HepG2 (cell line): ENCODE measurements around the gene TSACC. TPM values are rescaled to one million over a fixed set of nuclear protein-coding genes. Genes with fewer than 3 reads are reported as not detected.

Experiments
- ASH2L ChIP-seq: fragments of 300-600, 200-600 bp; sonication (generic); IDR thresholded peaks from 2 replicates; pipeline ENCODE4 v1.7.0; 2017; ENCODE audit warnings: low read depth, mild to moderate bottlenecking, moderate library complexity, mixed read lengths, low read length; ENCODE audit not compliant: insufficient read length
- BRCA1 ChIP-seq: sonication (generic); formaldehyde crosslinking; IDR thresholded peaks from 2 replicates; pipeline ENCODE4 v1.4.0; 2020; ENCODE audit warnings: missing genetic modification reagents
- E2F1 ChIP-seq: sonication (generic); formaldehyde crosslinking; IDR thresholded peaks from 2 replicates; pipeline ENCODE4 v1.5.0; 2020; ENCODE audit warnings: missing genetic modification reagents
- MAZ ChIP-seq, 2 experiments: sonication (generic) in 1 of 2; formaldehyde crosslinking in 1 of 2; IDR thresholded peaks; 2 replicates each; pipeline versions ENCODE4 v1.5.0 to v1.6.1; 2012 to 2020; ENCODE audit warnings: low read depth in 2 of 2, mild to moderate bottlenecking in 2 of 2, borderline replicate concordance in 1 of 2, improper control_type of control experiment in 1 of 2, low read length in 1 of 2, missing genetic modification reagents in 1 of 2, moderate library complexity in 1 of 2
- NR2F6 ChIP-seq, 2 experiments: IDR thresholded peaks; 2 replicates each; pipeline ENCODE4 v1.6.1; 2016; ENCODE audit warnings: antibody characterized with exemption in 1 of 2, mild to moderate bottlenecking in 1 of 2
- POGZ ChIP-seq: sonication (generic); formaldehyde crosslinking; IDR thresholded peaks from 2 replicates; pipeline ENCODE4 v1.4.0; 2020; ENCODE audit warnings: mild to moderate bottlenecking, missing genetic modification reagents
- REST ChIP-seq, 2 experiments: IDR thresholded peaks; 2 replicates each; pipeline ENCODE4 v1.6.1; 2011 to 2012; ENCODE audit warnings: low read length in 2 of 2, borderline replicate concordance in 1 of 2, low read depth in 1 of 2, mild to moderate bottlenecking in 1 of 2, moderate library complexity in 1 of 2
- RFXAP ChIP-seq: sonication (generic); formaldehyde crosslinking; IDR thresholded peaks from 2 replicates; pipeline ENCODE4 v1.4.0; 2020; ENCODE audit warnings: missing genetic modification reagents, borderline replicate concordance
- RNF2 ChIP-seq: fragments of 450-650 bp; conservative IDR thresholded peaks from 2 replicates; pipeline ENCODE4 v1.6.1; 2016; ENCODE audit warnings: low read depth
- TEAD3 ChIP-seq: optimal IDR thresholded peaks from 2 replicates; pipeline ENCODE3; 2016; ENCODE audit warnings: borderline replicate concordance
- TFAP4 ChIP-seq: sonication (generic); IDR thresholded peaks from 2 replicates; pipeline ENCODE4 v1.6.1; 2016; ENCODE audit warnings: low read depth, borderline replicate concordance
- ZBTB7B ChIP-seq: sonication (generic); formaldehyde crosslinking; IDR thresholded peaks from 2 replicates; pipeline ENCODE4 v1.4.0; 2020; ENCODE audit warnings: missing genetic modification reagents
- ZFX ChIP-seq: sonication (generic); formaldehyde crosslinking; IDR thresholded peaks from 2 replicates; pipeline ENCODE4 v1.4.0; 2020; ENCODE audit warnings: mild to moderate bottlenecking, low read depth, missing genetic modification reagents, moderate library complexity
- ZNF280D ChIP-seq: sonication (generic); formaldehyde crosslinking; IDR thresholded peaks from 2 replicates; pipeline ENCODE4 v1.5.1; 2020; ENCODE audit warnings: mild to moderate bottlenecking, missing genetic modification reagents
- ZNF343 ChIP-seq: sonication (generic); formaldehyde crosslinking; IDR thresholded peaks from 2 replicates; pipeline ENCODE4 v1.4.0; 2020; ENCODE audit warnings: mild to moderate bottlenecking, missing genetic modification reagents
- ZNF383 ChIP-seq: sonication (generic); formaldehyde crosslinking; IDR thresholded peaks from 2 replicates; pipeline ENCODE4 v1.4.0; 2020; ENCODE audit warnings: missing genetic modification reagents, mild to moderate bottlenecking, borderline replicate concordance
- ZNF543 ChIP-seq: sonication (generic); formaldehyde crosslinking; IDR thresholded peaks from 2 replicates; pipeline ENCODE4 v1.4.0; 2020; ENCODE audit warnings: mild to moderate bottlenecking, missing genetic modification reagents
- ZNF550 ChIP-seq: sonication (generic); formaldehyde crosslinking; IDR thresholded peaks from 2 replicates; pipeline ENCODE4 v1.4.0; 2020; ENCODE audit warnings: mild to moderate bottlenecking, missing genetic modification reagents, borderline replicate concordance
- ZNF660 ChIP-seq: sonication (generic); formaldehyde crosslinking; IDR thresholded peaks from 2 replicates; pipeline ENCODE4 v1.5.1; 2020; ENCODE audit warnings: mild to moderate bottlenecking, low read depth, missing genetic modification reagents, borderline replicate concordance
- polyA plus RNA-seq, 8 experiments: library from polyadenylated mRNA; depleted of rRNA in 3 of 8; stranded (reverse) in 7 of 8; unstranded in 1 of 8; fragments of >200 nt; fragmentation: Illumina TruSeq in 4 of 8; extraction: Trizol in 4 of 8; gene quantifications; 2 replicates each; pipeline versions ENCODE4 v1.2.1 to v1.2.3, GENCODE V29; 2011 to 2016; ENCODE audit warnings: low read depth in 4 of 8, missing spikeins in 1 of 8, mixed read lengths in 1 of 8; ENCODE audit not compliant: insufficient read depth in 1 of 8
- total RNA-seq, 5 experiments: library from RNA; depleted of rRNA; stranded (reverse); fragments of >200 nt; fragmentation: Illumina TruSeq; extraction: Trizol; gene quantifications; 2 replicates each; pipeline ENCODE4 v1.2.3, GENCODE V29; 2016; ENCODE audit warnings: low read depth in 1 of 5

Gene TSACC
- total and polyA plus RNA-seq, 2 of the 13 experiments (the other 11 are each of a cell fraction or from before 2014, with no cell fraction given) = 1.5 to 2.6 TPM

- TF ChIP-seq E2F1 (CRISPR knock-in tag) (no peak; the same call in 1 of the 2 replicates), ZBTB7B (CRISPR knock-in tag) (peak; percentile 96), RNF2 (no peak), ZNF550 (CRISPR knock-in tag) (no peak), ZNF383 (CRISPR knock-in tag) (no peak), ZFX (CRISPR knock-in tag) (peak; percentile 83), ZNF343 (CRISPR knock-in tag) (peak; percentile 86), RFXAP (CRISPR knock-in tag) (peak; percentile 82), MAZ (IDR thresholded peaks at IDR 0.05; ENCODE audit: borderline replicate concordance, low read depth, low read length) (no peak), MAZ (CRISPR knock-in tag; IDR thresholded peaks at IDR 0.05; ENCODE audit: low read depth) (peak; percentile 56; the same call in 1 of the 2 replicates), ZNF660 (CRISPR knock-in tag) (no peak), NR2F6 (IDR thresholded peaks at IDR 0.05) (no peak), NR2F6 (CRISPR knock-in tag; IDR thresholded peaks at IDR 0.05) (peak; percentile 7; the same call in 1 of the 2 replicates), POGZ (no peak; the same call in 1 of the 2 replicates), REST (IDR thresholded peaks at IDR 0.05; ENCODE audit: borderline replicate concordance in 1 of 2, low read depth in 1 of 2, low read length in 2 of 2) (peak in 1 of 2 experiments; percentile 64; a peak in 1 of 4 replicates), TEAD3 (peak; percentile 25), ZNF280D (CRISPR knock-in tag) (0 out of 2 replicates have a peak, but pooled peaks have one; percentile 67), ASH2L (peak; percentile 40), TFAP4 (no peak), ZNF543 (peak; percentile 55; the same call in 1 of the 2 replicates), BRCA1 (CRISPR knock-in tag) (no peak; the same call in 1 of the 2 replicates)
These were observed 30.8 kb downstream of the TSACC start, which contains the start of gene RHBG (continued) for GRCh38 chr1:156368889-156369684.
